LHCN-M2 (cell line): ENCODE measurements around the gene CHST5. TPM values are rescaled to one million over a fixed set of nuclear protein-coding genes. Genes with fewer than 3 reads are reported as not detected.

Experiments
- total RNA-seq: library from RNA; depleted of rRNA; stranded (reverse); fragments of >200 nt; gene quantifications from 2 replicates; pipeline ENCODE4 v1.2.3, GENCODE V29; 2014; rRNA removed

Gene CHST5
- total RNA-seq, 1 experiment from 2014 or later: not detected

Other genes with a start within 250 kb of the CHST5 start
- 57.5 and 63.3 TPM in 2 replicates for gene CFDP1, start 102.6 kb downstream of the CHST5 start, total RNA-seq
- 9.7 and 11.7 TPM in 2 replicates for gene TMEM170A, start 71.4 kb downstream of the CHST5 start, total RNA-seq
- 1.8 and 1.9 TPM in 2 replicates for gene CHST6, start 40.7 kb downstream of the CHST5 start, total RNA-seq
- 6.2 and 8.3 TPM in 2 replicates for gene TMEM231, start 20.1 kb upstream of the CHST5 start, total RNA-seq
- gene GABARAPL2, start 30.3 kb upstream of the CHST5 start, total RNA-seq: 53.7 and 59.0 TPM in 2 replicates
- 50.2 and 66.0 TPM in 2 replicates for gene ADAT1, start 87.2 kb upstream of the CHST5 start, total RNA-seq
- 198 and 202 TPM in 2 replicates for gene KARS1, start 111.6 kb upstream of the CHST5 start, total RNA-seq
- 53.2 and 60.0 TPM in 2 replicates for gene TERF2IP, start 111.7 kb upstream of the CHST5 start, total RNA-seq
- gene CPHXL2, start 140.9 kb upstream of the CHST5 start, total RNA-seq: not detected in 2 replicates
- gene DUXB, start 165.4 kb upstream of the CHST5 start, total RNA-seq: not detected in 2 replicates
- gene CPHXL, start 190.4 kb upstream of the CHST5 start, total RNA-seq: not detected in 2 replicates